PC-3 (cell line): Measurements from ENCODE around the gene TOB2. TPM values are rescaled to one million over a fixed set of nuclear protein-coding genes. Genes with fewer than 3 reads are reported as not detected.

Source experiments
- ATAC-seq: fragments of 200-7000 bp; cut with Tn5 transposase; 2 replicates; pipeline ENCODE4 v1.9.1; 2020; ENCODE audit warnings: mild to moderate bottlenecking, moderate library complexity
- BruUV-seq: library from RNA; stranded (reverse); fragments of 400-500 nt; replicated peaks from 2 replicates; lab custom pipeline; 2021; lab: Mats Ljungman, UMichigan
- CTCF ChIA-PET: fragments of 300-600 bp; sonication (Branson Sonifier 250); formaldehyde crosslinking; loops from one replicate; lab custom pipeline; 2022; ENCODE audit warnings: antibody characterized with exemption; lab: Charles Lee
- POLR2A ChIA-PET: fragments of 300-600 bp; sonication (Branson Sonifier 250); formaldehyde crosslinking; loops from one replicate; lab custom pipeline; 2022; ENCODE audit warnings: antibody characterized with exemption; ENCODE audit not compliant: unreplicated experiment; lab: Charles Lee
- DNase-seq: peaks from one replicate; pipeline ENCODE4 v3.0.0-alpha.2; 2015
- H2AFZ ChIP-seq: fragments of 300-600 bp; sonication (generic); 2 replicates; pipeline ENCODE4 v1.6.0; 2016; ENCODE audit warnings: antibody characterized with exemption, low read length
- H3F3A ChIP-seq: fragments of 300-600 bp; sonication (generic); one replicate; pipeline ENCODE4 v1.6.0; 2017; ENCODE audit warnings: antibody characterized with exemption, low read length, control low read depth, mild to moderate bottlenecking; ENCODE audit not compliant: unreplicated experiment
- H3K27ac ChIP-seq: fragments of 300-600 bp; sonication (generic); 2 replicates; pipeline ENCODE4 v1.5.1; 2016; ENCODE audit warnings: mild to moderate bottlenecking, low read length
- H3K27me3 ChIP-seq: fragments of 300-600 bp; sonication (generic); 2 replicates; pipeline ENCODE4 v1.6.1; 2016; ENCODE audit warnings: low read length, mixed read lengths
- H3K36me3 ChIP-seq: fragments of 300-600 bp; sonication (generic); 2 replicates; pipeline ENCODE4 v1.6.1; 2016; ENCODE audit warnings: low read depth, mixed run types, low read length, mixed read lengths
- H3K4me1 ChIP-seq: fragments of 300-600 bp; sonication (generic); 2 replicates; pipeline ENCODE4 v1.5.1; 2016; ENCODE audit warnings: low read length; ENCODE audit not compliant: insufficient read depth
- H3K4me2 ChIP-seq: fragments of 300-600 bp; sonication (generic); 2 replicates; pipeline ENCODE4 v1.6.0; 2016; ENCODE audit warnings: low read length
- H3K4me3 ChIP-seq: fragments of 300-600 bp; sonication (generic); 2 replicates; pipeline ENCODE4 v1.5.1; 2016; ENCODE audit warnings: mild to moderate bottlenecking, low read length, mixed read lengths
- H3K79me2 ChIP-seq: fragments of 300-600 bp; sonication (generic); 2 replicates; pipeline ENCODE4 v1.6.1; 2017; ENCODE audit warnings: low read length, mixed read lengths
- H3K9ac ChIP-seq: fragments of 300-600 bp; sonication (generic); 2 replicates; pipeline ENCODE4 v1.6.0; 2016; ENCODE audit warnings: mild to moderate bottlenecking, low read length
- H3K9me2 ChIP-seq: fragments of 300-600 bp; sonication (generic); replicated peaks from 2 replicates; pipeline ENCODE4 v1.6.1; 2016; ENCODE audit warnings: mixed run types, low read length, mixed read lengths
- H3K9me3 ChIP-seq: fragments of 300-600 bp; sonication (generic); 2 replicates; pipeline ENCODE4 v1.6.1; 2016; ENCODE audit warnings: low read length, mixed read lengths
- H4K20me1 ChIP-seq: fragments of 300-600 bp; sonication (generic); 2 replicates; pipeline ENCODE4 v1.6.1; 2016; ENCODE audit warnings: low read length, mixed read lengths
- CTCF ChIP-seq: fragments of 300-600 bp; sonication (generic); conservative IDR thresholded peaks from 2 replicates; pipeline ENCODE4 v1.5.1; 2017; ENCODE audit warnings: antibody characterized with exemption, low read depth, mild to moderate bottlenecking, low read length
- EZH2 ChIP-seq: fragments of 300-600 bp; sonication (generic); IDR thresholded peaks from one replicate; pipeline ENCODE4 v1.6.1; 2017; ENCODE audit warnings: antibody characterized with exemption, mild to moderate bottlenecking, low read length; ENCODE audit not compliant: unreplicated experiment
- EZH2phosphoT487 ChIP-seq: fragments of 300-600 bp; sonication (generic); IDR thresholded peaks from 2 replicates; pipeline ENCODE4 v1.6.1; 2018; ENCODE audit warnings: mild to moderate bottlenecking, antibody characterized with exemption, low read length, borderline replicate concordance
- intact Hi-C: fragments of 100-400 bp; cut with micrococcal nuclease; formaldehyde crosslinking; loops from 2 replicates; pipeline ENCODE4 v1.9.0; 2023
- total RNA-seq: library from RNA; depleted of rRNA; stranded (reverse); fragments of >200 nt; gene quantifications from 2 replicates; pipeline ENCODE4 v1.2.3, GENCODE V29; 2014

TOB2 gene
- total RNA-seq, 1 experiment from 2014 or later, result 12.8 TPM

GRCh38 chr22:41445129-41446056 is 1.2 kb downstream of the TOB2 start:
- peaks cover 65% of the 10 kb centered on the region for H3K79me2 ChIP-seq
- no peak overlapping the region for H2AFZ ChIP-seq
- H3F3A ChIP-seq, result no peaks in the 10 kb centered on the region
- H3K36me3 ChIP-seq, result peaks cover 4% of the 10 kb centered on the region; the same call in 1 of the 2 replicates
- peak overlapping the region; percentile 22 for H3K27ac ChIP-seq
- H3K9ac ChIP-seq, result peak overlapping the region; percentile 97
- ChIA-PET POLR2A (interaction anchor here (0.5 to 1.3 kb wide), 2 partner anchors 23 to 144 kb away, joined by 10 to 17 read pairs; partner anchors contain the start of genes PHF5A and PMM1), CTCF (no interaction called here)
- H4K20me1 ChIP-seq, result peaks cover 17% of the 10 kb centered on the region
- peak overlapping the region; percentile 82 for H3K4me3 ChIP-seq
- H3K4me1 ChIP-seq, result peaks cover 4% of the 10 kb centered on the region; the same call in 1 of the 2 replicates
- DNase-seq (peak; percentile 43), ATAC-seq (no peak)
- no peaks in the 10 kb centered on the region for H3K9me3 ChIP-seq
- no peaks in the 10 kb centered on the region for H3K27me3 ChIP-seq
- BruUV-seq, result TSS peak; percentile 36
- H3K9me2 ChIP-seq, result no peaks in the 10 kb centered on the region
- no peak for TF ChIP-seq EZH2phosphoT487
- no peak for TF ChIP-seq EZH2
- no peak for TF ChIP-seq CTCF
- intact Hi-C loops, result no loop called here
- H3K4me2 ChIP-seq, result peak overlapping the region; percentile 77

GRCh38 chr22:41444360-41445128 is 2.1 kb downstream of the TOB2 start:
- TF ChIP-seq CTCF (no peak), EZH2phosphoT487 (no peak), EZH2 (no peak)
- H3K9me3 ChIP-seq, result no peaks in the 10 kb centered on the region
- H3K4me1 ChIP-seq, result peaks cover 4% of the 10 kb centered on the region; the same call in 1 of the 2 replicates
- peak overlapping the region; percentile 82 for H3K4me3 ChIP-seq
- DNase-seq (peak; percentile 95), ATAC-seq (peak; percentile 62)
- H3K9me2 ChIP-seq, result no peaks in the 10 kb centered on the region
- H3K27ac ChIP-seq, result peak overlapping the region; percentile 14
- H3K9ac ChIP-seq, result peak overlapping the region; percentile 97
- H4K20me1 ChIP-seq, result peaks cover 17% of the 10 kb centered on the region
- peak overlapping the region; percentile 54; the same call in 1 of the 2 replicates for H2AFZ ChIP-seq
- H3K27me3 ChIP-seq, result no peaks in the 10 kb centered on the region
- BruUV-seq, result no TSS peak
- intact Hi-C loops, result no loop called here
- H3K79me2 ChIP-seq, result peaks cover 71% of the 10 kb centered on the region
- ChIA-PET POLR2A (no interaction called here), CTCF (no interaction called here)
- no peaks in the 10 kb centered on the region for H3F3A ChIP-seq
- H3K4me2 ChIP-seq, result peak overlapping the region; percentile 77
- peaks cover 4% of the 10 kb centered on the region; the same call in 1 of the 2 replicates for H3K36me3 ChIP-seq
